Kasumi-1 (cell line): Measurements from ENCODE around the gene SMAGP.
A peak's percentile ranks its signal among the peaks of the same experiment; 100 is the strongest.
"Not testable (repeated sequence)": the region's sequence is repeated elsewhere in the genome, so short reads cannot be mapped to it uniquely, and the experiment has no call there.

Experiments
- DNase-seq, 2 experiments: peaks; one replicate each; lab custom pipeline; 2025; lab: John Stamatoyannopoulos, UW

The SMAGP gene

DNA sequence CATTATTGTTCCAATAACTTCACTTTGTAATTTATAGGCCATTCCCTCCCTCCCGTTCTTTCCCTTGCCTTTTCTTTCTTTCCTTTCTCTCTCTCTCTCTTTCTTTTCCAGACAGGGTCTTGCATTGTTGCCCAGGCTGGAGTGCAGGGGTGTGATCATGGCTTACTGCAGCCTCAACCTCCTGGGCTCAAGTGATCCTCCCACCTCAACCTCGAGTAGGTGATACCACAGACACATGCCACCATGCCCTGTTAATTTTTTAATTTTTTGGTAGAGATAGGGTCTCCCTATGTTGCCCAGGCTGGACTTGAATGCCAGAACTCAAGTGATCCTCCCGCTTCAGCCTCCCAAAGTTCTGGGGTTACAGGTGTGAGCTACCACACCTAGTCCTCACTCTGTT is 45.6 kb downstream of the SMAGP start:
- no peak for DNase-seq

DNA sequence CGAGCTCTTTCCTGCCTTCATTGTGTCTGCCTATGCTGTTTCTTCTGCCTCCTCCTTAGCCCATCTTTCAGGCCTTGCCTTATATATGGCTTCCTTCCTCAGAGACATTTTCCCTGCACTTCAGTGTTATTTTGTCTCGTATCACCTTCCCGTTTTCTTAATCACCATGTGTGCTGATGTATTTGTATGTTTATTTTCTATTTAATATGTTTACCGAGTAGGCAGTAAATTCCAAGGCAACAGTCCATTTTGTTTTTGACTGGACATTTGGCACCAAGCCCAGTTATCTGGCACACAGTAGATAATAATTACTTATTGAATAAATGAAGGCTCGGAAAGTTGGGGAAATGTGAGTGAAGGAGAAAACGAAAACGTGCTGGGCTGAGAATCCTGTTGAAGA is 47.8 kb downstream of the SMAGP start:
- no peak for DNase-seq

DNA sequence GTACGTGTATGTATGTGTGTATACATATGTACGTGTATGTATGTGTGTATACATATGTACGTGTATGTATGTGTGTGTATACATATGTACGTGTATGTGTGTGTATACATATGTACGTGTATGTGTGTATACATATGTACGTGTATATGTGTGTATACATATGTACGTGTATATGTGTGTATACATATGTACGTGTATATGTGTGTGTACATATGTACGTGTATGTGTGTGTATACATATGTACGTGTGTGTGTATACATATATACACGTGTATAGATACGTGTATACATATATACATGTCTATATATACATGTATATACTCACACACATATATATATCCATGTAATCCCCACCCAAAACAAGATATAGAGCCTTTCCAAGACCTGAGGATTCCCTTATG is 50.4 kb downstream of the SMAGP start:
- not testable (repeated sequence) for DNase-seq

DNA sequence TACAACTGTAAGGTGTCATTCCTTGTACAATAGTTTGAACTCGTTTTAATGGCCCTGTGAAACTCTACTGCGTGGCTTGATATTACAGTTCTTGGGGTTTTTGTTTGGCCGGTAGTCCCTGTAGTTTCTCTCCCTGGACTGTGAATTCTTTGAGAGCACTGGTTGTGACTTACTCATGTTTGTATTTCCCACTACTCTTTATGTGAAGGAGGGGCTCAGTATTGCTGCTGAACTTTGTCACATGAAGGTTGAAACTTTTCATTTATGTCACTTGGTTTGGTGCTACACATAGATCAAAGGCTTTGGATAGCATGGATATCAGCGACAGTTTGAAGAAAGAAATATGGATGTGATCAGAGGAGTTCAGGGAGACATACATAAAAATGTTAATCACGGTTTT is 50.9 kb downstream of the SMAGP start:
- no peak for DNase-seq

DNA sequence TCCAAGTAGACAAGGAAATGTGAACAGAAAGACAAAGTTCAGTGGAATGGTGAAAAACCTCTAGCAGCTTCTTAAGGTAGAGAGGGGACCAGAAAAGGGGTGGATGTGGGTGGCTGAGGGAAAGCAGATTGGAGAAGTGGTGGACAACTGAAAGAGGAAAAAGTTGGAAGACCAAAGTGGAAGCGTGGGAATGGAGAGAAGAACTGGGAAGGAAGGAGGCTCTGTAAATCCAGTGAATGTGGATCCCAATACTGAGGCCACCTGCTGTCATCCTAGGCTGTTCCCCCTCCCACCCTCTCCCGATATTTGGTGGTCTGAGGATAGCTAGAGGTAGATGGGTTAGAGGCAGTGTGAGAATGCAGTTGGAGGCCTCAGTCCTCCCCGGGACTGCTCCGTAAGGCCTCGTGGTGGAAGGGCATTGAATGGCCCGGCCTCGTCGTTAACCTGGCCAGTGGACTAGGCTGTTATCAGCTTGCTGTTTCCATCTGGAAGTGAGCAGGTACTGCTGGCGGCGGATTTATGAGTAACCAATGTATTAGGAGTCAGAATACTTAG is 51.5 kb downstream of the SMAGP start:
- DNase-seq, result peak in 1 of 2 experiments; percentile 48

DNA sequence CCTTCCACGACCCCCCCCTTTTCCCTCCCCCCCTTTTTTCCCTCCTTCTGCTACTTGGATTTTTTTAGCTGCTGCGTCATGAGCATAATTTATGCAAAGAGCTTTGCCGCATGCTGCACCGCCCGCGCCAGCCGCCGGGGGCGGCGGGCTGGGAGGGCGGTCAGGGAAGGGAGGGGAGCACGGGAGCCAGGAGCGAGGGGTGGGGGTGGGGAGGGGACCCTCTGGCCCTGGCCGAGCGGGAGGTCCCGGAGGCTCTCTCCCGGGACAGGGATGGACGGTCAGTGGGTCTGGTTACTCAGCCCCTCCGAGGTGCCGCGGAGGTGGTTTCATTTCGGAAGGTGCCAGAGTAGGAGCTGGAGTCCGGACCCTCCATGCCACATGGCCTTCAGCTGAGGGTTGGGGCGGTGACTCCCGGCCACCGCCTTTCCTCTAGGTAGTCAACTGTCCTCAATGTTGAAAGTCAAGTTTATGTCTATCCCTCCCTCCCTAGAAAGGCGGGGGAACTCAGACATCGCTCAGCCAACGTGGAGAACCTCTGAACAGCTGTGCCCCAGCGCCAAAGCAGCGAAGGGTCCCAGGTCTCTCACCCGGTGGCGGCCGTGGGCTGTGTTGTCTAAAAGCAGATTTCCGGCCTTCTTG is 52.1 kb downstream of the SMAGP start, which contains the start of gene POU6F1:
Gene POU6F1 (minus strand): TSS at position 95 of the 639 bp plus-strand sequence. CDS start 11,226 bp downstream, outside the sequence.
- peak; percentile 47 to 60 for DNase-seq

DNA sequence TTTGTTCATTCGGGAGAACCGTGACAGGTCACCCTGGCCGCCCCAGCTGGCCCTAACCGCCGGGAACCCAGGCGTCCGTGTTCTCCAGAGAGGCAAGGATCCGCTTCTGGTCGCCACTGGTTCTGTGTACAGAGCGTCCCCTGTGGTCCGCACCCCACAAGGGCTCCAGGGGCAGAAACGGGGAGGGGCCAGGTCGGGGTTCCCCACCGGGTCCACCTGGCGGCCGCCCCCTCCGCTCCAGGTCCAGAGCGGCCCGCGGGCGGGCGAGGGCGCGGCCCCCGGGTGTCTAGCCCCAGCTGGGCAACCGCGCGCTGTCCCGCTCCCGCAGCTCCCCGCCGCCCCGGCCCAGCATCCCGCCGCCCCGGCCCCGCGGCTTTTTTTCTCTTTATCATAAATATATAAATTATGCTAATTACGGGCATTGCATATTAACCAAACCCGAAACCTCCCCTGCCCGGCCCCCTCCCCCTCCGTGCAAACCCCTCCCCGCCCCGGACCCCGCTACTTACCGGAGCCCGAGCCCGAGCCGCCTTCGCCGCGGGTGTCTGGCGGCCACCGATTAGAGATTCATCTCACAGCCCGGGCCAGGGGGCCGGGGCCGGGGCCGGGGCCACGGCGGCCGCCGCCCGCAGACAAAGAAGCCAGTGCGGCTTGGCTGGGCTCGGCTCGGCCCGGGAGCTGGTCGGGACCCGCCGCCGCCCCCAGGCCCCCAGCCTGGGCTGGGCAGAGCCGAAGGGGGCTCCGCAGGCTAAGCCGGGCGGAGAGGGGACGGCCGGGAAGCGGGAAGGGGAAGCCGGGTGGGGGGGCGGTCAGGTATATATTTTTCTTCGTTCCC is 52.9 kb downstream of the SMAGP start:
- peak; percentile 10 to 23 for DNase-seq

DNA sequence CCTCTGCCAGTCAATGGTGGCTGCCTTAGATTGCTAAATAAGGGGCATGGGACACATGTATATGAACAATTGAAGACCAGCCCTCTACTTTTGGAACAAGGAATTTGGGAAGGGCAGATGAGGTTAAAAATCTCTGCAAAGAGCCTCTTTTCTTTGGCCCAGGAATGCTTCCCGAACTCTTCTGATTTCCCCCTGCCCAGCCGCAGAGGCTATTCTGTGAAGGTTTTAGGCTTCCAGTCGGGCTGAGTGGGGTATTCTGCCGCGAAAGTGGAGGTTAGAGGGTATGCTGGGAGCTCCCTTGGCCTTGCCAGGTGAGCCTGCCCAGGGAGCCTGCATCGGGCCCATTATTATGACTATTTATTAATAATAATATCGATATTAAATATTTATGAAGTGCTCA is 53.6 kb downstream of the SMAGP start:
- no peak for DNase-seq

DNA sequence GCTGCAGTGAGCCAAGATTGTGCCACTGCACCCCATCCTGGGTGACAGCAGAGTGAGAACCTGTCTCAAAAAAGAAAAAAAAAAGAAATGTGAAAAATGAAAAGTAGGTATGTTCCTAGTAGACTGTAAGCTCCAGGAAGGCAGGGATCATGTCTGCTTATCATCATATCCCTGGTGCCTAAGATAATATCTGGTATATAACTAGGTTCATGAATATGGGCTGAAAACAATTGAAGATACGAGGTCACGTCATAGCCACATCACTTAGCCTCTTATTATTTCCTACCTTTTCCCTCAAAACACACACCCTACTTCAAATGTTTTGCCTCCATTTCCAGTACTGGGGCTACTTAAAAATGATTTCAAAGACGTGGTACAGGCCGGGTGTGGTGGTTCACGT is 55.3 kb downstream of the SMAGP start:
- no peak for DNase-seq

DNA sequence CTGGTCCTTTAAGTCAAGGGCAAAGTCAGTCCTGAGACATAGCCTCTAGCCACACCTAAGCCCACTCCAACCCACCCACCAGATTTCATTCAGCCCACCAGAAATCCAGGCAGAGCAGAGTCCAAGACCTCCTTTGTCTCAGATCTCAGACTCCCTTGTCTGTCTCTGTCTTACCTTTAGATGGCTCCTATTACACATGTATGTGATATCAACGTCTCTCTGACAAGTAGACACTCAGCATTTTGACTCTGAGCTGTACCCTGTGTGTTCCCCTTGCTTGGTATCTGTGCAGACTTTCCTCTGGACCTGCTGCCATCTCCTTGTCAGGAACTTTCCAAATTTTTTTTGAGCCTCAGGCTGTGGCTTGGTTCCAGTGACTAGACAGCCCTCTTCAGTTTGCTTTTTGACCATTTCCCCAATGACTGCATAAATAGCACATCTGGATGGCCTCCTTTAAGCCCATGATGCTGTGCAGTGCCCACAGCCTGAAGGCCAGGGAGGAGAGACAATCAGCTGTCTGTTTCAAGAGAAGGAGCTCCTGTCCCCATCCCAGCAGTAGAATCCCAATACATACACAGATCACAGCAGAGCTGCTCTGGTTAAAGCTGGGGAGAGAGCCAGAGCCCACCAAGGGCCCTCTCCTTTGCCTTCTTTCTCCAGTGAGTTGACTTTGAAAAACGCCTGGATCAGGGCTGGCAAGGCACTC is 59.4 kb downstream of the SMAGP start:
- DNase-seq, result no peak

DNA sequence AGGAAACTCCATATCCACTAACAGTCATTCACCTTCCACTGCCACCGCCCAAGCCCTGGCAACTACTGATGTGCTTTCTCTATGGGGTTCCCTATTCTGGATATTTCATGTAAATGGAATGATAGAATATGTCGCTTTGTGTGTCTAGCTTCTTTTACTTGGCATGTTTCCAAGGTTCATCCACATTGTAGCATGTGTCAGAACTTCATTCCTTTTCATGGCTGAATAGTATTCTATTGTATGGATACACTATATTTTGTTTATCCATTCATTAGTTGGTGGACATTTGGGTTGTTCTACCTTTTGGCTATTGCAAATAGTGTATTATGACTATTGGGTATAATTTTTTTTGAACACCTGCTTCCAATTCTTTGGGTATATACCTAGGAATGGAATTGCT is 61.0 kb downstream of the SMAGP start:
- DNase-seq, result no peak

DNA sequence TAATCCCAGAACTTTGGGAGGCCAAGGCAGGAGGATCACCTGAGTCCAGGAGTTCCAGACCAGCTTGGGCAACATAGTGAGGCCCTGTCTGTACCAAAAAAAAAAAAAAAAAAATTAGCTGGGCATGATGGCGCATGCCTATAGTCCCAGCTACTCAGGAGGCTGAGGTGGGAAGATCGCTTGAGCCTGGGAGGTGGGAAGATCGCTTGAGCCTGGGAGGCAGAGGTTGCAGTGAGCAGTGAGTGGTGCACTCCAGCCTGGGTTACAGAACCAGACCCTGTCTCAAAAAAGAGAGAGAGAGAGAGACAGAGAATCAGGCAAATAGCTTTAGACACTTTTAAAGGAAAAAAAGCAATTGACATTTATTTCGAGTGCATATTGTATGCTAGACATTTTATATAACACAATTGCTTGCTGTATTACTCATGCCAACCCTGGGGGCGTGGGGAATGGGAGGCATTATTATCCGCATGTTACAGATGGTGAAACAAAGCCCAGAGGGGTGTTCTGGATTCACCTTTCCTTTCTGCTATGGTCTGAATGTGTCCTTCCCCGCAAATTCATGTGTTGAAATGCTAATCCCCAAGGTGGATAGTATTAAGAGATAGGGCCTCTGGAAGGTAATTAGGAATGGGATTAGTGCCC is 62.1 kb downstream of the SMAGP start:
- no peak for DNase-seq

DNA sequence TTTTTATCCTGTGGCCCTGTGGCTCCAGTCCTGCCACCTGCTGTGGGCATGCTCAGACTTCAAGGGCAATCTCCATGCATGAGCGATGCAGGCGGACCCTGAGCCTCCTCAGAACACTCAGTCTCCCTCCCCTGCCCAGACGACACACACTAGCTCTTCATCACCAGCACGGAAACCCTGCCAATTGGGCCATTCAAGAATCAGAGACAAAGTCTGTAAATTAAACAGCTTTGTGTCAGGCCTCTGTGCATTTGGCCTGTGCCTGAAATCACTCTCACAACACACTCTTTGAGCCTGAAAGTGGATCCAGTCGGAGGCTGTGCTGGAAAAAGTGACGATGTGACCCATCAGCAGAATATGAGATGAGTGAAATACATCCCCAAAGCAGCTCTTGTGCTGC is 64.9 kb downstream of the SMAGP start:
- no peak for DNase-seq

DNA sequence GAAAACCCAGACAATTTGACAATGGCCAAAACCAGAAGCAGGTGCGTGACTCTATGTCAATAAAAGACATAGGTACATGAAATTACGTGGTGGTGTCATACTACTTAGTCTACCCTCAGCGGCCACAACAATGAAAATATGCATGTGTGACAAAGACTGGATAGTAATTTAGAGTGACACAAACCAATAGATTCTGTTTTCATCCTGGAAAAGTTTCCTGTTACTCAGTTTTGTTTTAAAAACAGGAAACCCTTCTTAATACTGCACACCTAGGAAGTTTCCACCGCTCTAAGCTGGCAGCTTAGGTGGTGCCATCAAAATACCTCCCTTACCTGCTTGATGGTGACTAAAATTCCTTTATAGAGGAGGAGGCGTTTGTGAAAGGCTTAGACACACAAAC is 67.5 kb downstream of the SMAGP start:
- DNase-seq, result no peak

DNA sequence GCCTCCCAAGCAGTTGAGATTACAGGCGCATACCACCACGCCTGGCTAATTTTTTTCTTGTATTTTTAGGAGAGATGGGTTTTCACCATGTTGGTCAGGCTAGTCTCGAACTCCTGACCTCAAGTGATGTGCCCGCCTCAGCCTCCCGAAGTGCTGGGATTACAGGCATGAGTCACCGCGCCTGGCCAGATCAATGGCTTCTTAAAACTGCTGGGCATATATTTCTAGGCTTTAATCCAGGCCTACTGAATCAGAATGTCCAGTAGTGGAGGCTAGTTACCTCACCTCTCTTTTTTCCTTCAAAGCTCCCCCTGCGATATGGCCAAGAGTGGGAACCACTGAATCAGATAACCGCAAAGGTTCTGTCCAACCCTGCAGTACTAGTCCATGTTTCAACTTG is 69.4 kb downstream of the SMAGP start:
- DNase-seq, result no peak

DNA sequence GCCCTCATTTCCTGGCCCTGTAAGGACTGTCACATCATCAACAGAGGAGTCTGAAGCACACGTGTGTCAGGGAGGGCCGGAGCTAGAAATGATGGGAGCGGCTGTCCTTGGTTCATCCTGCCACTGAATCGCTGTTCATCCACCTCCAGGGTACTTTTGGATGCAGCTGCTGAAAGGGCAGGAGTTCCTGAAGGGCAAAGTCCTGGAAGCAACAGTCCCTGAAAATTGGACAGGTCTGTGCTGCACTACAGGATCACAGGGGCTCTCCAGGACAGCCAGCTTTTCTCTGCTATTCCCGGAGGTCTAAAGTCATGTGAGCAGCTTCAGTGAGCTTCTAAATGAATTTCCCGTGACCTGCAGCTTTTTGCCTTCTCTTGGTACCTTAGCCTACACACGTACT is 70.1 kb downstream of the SMAGP start:
- no peak for DNase-seq

DNA sequence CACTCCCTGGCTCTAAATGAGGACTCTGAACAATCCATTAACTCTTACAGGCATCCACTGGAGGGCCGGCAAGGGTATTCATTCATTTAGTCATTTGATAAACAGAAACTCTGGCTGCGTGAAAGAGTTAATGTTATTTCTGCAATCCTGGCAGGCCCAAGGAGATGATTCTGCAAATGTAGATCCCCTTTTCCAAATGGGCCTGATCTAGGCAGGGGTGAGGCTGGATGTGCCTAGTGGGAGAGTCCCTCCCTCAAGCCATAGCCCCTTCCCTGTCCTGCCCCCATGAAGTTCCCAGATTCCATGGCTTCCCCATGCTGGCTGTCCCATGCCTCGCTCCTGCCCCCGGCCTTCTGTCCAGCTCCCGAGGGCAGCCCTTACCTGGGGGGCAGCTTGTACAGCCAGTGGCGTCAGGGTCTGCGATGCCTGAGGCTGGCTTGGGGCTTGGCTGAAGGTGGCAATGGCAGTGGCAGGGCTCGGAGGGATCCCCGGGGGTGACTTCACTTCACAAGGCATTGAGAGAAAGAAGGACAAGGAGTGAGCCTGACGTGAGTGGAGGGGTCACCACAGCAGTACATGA is 70.8 kb downstream of the SMAGP start:
- no peak for DNase-seq

DNA sequence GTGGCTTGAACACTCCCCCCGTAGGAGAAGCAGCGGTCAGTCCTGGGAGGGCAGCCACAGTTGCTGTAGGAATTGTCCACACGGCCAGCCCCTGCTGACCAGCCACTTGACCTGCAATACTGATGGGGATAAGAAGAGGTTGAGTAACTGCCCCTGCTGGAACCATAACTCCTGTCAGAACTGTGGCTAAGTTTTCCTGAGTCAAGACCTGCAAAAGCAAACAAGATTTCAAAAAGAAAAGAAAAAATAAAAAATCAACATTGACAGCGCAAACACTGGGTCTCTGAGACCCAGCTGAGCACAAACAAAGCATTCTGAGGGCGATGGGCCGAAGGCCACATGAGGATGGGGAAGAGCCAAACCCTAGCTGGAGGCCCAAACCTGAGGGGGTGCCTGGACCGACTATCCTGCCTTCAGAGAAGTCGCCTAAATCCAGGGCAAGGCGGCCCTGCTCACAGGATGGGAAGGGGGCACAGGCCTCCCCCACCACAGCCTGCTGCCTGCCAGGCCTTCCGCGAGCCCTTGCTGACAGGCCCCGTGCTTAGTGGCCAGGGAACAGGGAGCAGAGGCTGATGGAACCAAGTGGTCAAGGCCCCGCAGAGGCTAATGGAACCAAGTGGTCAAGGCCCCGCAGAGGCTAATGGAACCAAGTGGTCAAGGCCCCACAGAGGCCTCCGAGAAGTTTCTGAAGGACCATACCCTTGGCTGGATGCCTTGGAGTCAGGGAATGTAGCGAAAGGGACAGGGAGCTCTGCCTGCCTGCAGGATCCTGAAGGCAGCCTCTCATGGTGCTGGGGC is 71.4 kb downstream of the SMAGP start:
- DNase-seq, result no peak

DNA sequence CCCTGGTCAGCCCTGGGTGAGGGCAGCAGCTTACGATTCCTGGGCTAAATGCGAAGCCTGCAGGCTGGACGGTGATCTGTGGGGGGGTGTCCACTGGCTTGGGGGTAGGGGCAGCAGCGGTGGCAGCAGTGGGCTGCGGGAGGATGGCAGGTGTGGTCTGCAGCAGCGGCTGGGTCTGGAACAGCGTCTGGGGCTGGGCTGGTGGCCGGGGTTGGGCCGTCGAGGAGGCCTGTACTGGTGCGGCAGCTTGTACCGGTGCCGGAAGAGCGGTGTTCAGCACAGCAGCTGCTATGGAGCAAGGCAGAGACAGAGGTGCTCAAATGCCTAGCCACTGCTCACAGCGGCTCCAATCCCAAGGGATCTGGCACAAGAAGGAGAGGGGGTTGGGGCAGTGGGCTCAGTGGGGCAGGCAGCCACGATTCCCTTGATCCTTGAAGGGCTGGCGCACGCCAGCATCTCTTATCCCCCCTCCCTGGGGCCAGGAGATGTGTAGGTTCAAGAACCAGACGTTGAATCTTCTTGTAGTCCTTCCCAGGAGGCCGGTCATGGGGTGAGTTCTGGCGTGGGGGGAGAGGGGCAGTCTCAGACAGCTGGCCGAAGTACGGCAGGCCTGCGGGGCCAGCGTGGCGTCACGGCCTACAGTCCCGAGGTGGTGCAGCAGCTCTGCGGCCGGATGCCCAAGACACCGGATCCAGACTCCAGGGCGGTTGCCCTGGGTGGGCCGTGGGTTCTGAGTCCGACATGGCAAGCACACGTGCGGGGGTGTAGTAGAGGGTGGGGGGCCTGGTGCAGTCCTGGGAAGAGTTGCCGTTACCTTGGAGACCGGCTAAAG is 72.3 kb downstream of the SMAGP start:
- no peak for DNase-seq

DNA sequence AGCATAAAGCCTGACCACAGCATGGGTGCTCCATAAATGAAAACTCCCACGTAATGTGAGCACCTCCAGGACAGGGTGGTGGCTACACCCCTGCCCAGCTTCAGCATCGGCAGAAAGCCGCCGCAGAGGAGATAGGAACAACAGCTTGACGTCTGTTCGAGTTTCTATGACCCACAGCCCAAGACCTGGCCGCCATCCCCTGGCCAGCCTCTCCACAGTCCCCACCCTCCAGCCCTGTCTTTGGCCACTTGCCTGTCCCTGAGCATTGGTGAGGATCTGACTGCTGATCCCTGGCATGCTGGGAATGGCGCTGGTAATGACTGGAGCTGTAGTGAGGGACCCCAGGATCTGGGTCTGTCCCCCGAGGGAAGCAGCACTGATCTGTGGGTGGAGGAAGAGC is 73.7 kb downstream of the SMAGP start:
- no peak for DNase-seq
